Hematopoietic multipotent progenitor cell treated with erythropoietin and hydrocortisone succinate and interleukin-3 and kit ligand, for 15 days (in vitro differentiated cells): Measurements from ENCODE around the gene SMIM44.

Source experiments
- DNase-seq: peaks from one replicate; pipeline ENCODE4 v3.0.0-alpha.2; 2015; ENCODE audit warnings: low spot score

Gene SMIM44

DNA sequence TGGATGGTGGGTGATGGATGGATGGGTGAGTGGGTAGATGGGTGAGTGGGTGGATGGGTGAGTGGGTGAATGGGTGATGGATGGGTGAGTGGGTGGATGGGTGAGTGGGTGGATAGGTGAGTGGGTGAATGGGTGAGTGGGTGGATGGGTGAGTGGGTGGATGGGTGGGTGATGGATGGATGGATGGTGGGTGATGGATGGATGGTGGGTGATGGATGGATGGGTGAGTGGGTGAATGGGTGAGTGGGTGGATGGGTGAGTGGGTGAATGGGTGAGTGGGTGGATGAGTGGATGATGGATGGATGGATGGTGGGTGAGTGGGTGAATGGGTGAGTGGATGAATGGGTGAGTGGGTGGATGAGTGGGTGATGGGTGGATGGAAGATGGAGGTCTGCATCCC is 5.7 kb downstream of the SMIM44 start:
- DNase-seq = no peak

DNA sequence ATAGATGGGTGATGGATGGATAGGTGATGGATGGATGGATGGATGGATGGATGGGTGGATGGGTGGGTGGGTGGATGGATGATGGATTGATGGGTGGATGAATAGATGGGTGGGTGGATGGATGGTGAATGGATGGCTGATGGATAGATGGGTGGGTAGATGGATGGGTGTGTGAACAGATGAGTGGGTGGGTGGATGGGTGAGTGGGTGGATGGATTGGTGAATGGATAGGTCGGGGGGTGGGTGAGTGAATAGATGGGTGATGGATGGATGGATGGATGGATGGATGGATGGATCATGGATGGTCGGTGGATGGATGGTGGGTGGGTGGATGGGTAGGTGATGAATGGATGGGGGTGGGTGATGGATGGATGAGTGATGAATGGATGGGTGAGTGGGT is 6.4 kb downstream of the SMIM44 start:
- DNase-seq = no peak

DNA sequence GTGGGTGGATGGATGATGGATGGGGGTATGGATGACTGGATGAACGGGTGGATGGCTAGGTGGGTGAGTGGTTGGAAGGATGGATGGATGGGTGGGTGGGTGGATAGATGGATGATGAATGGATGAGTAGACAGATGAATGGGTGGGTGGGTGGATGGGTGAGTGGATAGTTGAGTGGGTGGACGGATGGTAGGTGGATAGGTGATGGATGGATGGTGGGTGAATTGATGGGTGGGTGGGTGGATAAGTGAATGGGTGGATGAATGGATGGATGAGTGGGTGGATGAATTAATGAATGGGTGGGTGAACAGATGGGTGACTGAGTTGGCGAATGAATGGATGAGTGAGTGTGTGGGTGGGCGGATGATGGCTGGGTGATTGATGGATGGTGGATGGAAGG is 7.8 kb downstream of the SMIM44 start:
- no peak for DNase-seq

- no peak for DNase-seq
Observed at GRCh38 chr19:3474614-3475013, 8.6 kb downstream of the SMIM44 start.

DNA sequence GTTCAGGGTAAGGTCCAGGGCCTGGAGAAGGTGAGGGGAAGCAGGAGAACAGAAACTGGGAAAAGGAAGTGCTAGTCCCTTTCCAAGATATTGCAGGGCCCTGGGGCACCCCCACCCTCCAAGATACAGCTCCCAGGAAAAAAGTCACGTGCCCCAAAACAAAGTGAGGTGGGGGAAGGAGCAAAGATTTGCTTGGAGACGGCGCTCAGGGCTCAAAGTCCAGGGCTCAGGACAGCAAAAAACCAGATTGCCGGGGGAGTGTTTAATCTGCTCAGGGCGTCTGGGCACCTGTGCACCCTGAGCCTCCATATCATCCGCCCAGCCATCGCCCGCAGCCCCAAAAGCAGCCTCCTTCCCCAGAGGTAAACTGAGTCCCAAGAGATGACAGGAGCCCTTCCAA is 9.2 kb downstream of the SMIM44 start:
- no peak for DNase-seq

DNA sequence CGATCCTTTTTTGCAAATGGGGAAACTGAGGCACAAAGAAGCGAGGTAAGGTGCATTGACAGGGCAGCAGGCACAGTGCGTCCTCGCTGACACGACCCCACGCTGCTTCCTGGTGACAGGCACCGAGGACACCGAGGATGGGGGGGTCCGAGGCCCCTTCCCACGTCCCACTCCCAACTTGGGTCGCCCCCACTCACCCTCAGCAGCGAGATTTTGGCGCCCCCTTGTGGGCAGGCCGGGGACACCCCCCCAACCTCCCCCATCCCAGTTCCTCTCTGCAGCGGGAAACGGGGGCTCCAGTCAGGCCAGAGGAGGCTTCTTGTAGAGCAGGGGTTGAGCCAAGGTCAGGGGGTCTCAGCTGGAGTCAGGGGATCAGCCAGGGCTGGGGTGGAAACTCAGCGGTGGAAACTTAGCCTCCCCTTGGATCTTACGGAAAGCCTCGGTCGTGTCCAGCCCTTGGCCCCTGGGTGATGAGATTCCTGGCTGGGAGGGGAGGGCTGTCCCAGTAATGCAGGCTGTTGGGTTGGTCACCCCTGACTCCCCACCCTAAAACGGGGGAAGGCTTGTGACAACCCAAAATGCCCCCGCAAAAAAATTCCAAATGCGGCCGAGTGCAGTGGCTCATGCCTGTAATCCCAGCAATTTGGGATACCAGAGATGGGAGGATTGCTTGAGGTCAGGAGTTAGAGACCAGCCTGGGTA is 11.1 kb downstream of the SMIM44 start:
- peak; percentile 24 for DNase-seq

DNA sequence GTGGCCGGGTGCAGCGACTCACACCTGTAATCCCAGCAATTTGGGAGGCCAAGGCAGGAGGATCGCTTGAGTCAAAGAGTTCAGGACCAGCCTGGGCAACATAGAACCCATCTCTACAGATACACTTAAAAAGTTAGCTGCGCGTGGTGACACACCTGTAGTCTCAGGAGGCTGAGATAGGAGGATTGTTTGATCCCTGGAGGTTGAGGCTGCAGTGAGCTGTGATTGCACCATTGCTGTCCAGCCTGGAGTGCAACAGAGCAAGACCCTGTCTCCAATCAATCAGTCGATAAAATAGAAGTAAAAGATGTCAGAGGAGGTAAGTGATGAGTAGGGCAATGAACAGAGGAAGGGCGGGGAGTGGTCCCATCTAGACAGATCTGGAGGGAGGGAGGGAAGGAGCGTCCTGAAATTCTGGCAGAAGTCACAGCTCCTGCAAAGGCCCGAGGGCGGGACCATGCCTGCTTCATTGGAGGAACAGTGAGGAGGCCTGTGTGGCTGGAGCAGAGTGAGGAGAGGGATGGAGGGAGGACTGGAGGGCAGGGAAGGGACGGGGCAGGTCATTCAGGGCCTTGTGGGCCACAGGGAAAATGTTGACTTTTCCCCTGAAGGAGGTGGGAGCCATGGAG is 12.6 kb downstream of the SMIM44 start:
- no peak for DNase-seq

- DNase-seq = no peak
Observed at GRCh38 chr19:3469638-3470499, 13.4 kb downstream of the SMIM44 start.

GRCh38 chr19:3468211-3468610 is 15.0 kb downstream of the SMIM44 start:
- no peak for DNase-seq

GRCh38 chr19:3467437-3468198 is 15.6 kb downstream of the SMIM44 start:
- no peak for DNase-seq

DNA sequence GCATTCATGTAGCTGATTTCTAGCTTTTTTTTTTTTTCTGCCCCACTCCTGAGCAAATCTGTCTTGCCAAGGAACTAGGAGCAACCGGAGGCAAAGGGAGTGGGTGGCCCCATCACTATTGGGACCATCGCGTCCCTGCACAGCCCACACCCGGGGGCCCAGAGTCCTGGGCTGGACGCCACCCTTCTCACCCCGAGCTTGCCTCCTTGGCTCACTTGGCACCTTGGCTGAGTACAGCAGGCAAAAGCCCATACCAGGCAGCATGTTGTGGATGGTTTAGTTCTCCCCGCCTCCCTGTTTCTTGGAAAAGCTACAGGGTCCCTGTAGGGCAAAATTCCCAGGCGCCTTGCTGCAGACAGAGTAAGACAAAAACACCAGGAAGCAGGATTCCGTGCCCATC is 16.6 kb downstream of the SMIM44 start:
- DNase-seq = no peak

DNA sequence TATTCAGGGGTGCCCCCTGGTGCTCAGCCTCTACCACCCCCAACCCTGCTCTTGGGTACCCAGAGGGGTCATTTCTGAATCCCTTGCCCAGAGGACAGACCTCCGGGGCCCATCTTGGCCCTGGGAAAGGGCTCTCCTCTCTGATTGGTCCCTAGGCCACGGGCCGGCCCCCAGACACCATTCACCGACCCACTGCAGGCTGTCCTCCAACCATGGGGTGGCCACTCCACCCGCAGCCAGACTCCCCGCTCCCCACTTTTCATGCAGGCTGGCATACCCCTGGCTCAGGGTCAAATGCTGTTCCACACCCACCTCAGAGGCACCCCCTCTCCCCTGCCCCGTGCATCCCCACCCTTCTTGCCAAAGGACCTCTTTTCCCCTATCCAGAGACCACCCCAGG is 17.7 kb downstream of the SMIM44 start:
- DNase-seq = no peak

- no peak for DNase-seq
Observed at GRCh38 chr19:3464587-3465235, 18.5 kb downstream of the SMIM44 start.

DNA sequence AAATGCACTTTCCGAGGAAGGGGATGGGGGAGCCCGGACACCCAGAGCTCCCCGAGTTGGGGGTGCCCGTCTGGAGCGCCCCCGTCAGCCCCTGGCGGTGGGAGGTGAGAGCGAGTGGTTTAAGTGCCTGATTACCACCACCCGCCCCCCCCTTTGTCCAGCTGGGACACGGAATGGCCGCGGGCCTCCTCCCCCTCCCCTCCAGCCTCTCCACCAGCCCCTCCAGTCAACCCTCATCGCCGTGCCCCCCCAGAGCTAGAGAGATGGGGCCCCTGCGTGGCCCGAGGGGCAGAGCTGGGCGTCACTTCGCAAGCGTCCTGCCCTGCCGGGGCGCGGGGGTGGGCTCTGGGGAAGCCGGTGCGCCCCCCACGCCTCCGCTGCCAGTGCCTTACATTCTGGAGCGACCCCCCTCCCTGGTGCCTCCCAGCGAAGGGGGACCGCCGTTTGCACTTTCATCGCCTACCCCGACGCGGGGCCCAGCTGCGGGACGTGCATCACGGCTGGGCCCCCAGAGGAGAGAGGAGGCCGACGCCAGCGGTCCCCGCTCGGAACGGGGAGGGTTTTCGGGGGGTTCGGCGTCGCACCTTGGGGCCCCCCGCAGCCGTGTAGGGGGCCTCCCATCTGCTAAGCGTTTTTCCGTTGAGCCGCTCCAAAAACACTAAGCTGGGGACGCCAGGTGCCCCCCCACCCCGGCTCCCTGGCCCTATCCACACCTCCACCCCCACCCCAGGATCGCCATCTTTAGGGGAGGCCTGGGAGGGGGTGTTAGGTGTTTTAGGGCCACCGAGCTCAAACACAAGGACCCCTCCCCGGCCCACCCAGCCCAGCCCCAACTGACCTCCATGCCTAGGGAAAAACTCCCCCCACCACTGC is 19.3 kb downstream of the SMIM44 start:
- DNase-seq = no peak

GRCh38 chr19:3462991-3463713 is 20.1 kb downstream of the SMIM44 start:
- DNase-seq = no peak

GRCh38 chr19:3459965-3460582 is 23.2 kb downstream of the SMIM44 start:
- no peak for DNase-seq

DNA sequence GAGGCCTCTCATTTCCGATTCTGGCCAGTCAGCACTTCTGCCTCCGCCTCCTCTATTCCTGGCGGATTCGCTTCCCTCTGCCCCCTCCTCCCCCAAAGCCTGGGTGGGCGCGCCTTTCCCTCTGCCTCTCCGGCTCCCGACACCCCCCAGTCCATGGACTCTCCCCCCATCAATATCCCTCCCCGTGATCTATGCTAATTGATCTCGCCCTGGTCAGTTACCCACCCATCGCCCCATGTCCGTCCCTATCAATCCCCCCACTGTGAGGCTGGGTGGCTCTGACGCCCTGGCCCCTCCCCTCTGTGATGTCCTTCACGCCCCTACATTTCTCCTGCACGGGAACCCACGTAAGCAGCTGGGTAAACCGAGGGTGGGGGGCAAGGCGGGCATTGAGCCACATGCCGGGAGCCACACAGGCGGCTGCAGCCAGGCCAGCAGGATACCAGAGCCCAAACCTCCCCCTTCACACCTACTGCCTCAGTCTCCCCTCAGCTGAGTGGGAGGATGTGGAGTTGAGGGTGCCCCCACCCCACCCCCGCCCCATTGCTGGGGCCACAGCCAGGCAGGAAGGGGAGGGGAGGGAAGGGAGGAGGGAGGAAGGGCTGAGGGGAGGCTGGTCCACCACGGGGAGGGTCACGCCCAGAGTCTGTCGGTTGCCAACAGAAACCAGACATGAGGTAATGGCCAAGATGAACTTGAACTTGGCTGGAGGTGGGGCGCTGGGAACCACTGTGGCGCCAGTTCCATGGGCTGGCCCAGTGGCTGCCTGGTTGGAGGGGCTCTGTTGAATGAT is 24.0 kb downstream of the SMIM44 start:
- no peak for DNase-seq

GRCh38 chr19:3458229-3459088 is 24.8 kb downstream of the SMIM44 start:
- DNase-seq = no peak
